Kidney epithelial cell (primary cell): ENCODE measurements around the gene GNG7. TPM values are rescaled to one million over a fixed set of nuclear protein-coding genes. Genes with fewer than 3 reads are reported as not detected.
"Not testable (repeated sequence)": the region's sequence is repeated elsewhere in the genome, so short reads cannot be mapped to it uniquely, and the experiment has no call there.

Experiments
- DNase-seq: peaks from one replicate; pipeline ENCODE4 v3.0.0-alpha.2; 2010; ENCODE audit warnings: low read depth
- H3K27me3 ChIP-seq: 2 replicates; pipeline ENCODE4 v1.6.0; 2011; ENCODE audit warnings: low read length; ENCODE audit not compliant: control insufficient read depth, insufficient read depth
- H3K36me3 ChIP-seq: 2 replicates; pipeline ENCODE4 v1.5.1; 2011; ENCODE audit warnings: low read length; ENCODE audit not compliant: control insufficient read depth, insufficient read depth
- H3K4me3 ChIP-seq: 2 replicates; pipeline ENCODE4 v1.5.1; 2011; ENCODE audit warnings: low read depth, mild to moderate bottlenecking, control low read depth, low read length
- total RNA-seq: library from RNA; depleted of rRNA; stranded (reverse); fragments of >200 nt; gene quantifications from 2 replicates; pipeline ENCODE4 v1.2.3, GENCODE V29; 2015
- TF ChIP-seq, protein P1 (sequence below): IDR thresholded peaks from 2 replicates; pipeline ENCODE4 v1.5.1; 2011; ENCODE audit warnings: mild to moderate bottlenecking, moderate library complexity, low read length, control low read depth, inconsistent platforms; ENCODE audit not compliant: insufficient read depth, poor library complexity, severe bottlenecking

The GNG7 gene
- total RNA-seq, 1 donor from 2014 or later, result 0.33 TPM

DNA sequence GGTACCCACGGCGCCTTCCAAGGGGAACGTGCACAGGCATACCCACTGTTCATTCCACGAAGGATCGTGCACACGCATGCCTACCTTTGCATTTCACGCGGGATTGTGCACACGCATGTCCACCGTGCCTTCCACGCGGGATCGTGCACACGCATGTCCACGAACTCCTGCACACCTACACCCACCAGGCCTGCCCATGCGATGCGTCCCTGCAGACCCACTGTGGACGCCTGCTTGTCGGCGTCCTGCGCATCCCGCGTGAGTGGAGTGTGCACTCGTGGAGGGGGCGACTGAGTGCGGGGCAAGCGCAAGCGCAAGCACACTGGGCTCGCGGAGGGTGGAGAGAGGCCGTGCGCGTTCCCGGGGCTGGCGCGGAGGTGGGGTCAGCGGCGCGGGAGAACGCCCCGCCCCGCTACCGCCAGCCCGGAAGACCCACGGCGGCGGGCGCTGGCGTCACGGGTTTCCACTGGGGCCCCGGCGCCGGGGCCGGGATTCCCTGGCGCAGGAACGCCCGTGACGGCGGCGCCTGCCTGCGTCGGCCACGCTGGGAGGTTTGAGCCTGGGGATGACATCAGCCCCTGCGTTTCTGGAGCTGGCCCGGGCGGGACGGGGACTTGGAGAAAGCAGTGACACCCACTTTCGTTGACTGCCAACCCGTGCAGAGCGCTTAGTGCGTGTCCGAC, 207.9 kb downstream of the GNG7 start:
- peak overlapping the region; percentile 31 for H3K4me3 ChIP-seq
- no peak for DNase-seq
- H3K36me3 ChIP-seq, result no peaks in the 10 kb centered on the region
- H3K27me3 ChIP-seq, result peaks cover 2% of the 10 kb centered on the region
- TF ChIP-seq, protein P1, sequence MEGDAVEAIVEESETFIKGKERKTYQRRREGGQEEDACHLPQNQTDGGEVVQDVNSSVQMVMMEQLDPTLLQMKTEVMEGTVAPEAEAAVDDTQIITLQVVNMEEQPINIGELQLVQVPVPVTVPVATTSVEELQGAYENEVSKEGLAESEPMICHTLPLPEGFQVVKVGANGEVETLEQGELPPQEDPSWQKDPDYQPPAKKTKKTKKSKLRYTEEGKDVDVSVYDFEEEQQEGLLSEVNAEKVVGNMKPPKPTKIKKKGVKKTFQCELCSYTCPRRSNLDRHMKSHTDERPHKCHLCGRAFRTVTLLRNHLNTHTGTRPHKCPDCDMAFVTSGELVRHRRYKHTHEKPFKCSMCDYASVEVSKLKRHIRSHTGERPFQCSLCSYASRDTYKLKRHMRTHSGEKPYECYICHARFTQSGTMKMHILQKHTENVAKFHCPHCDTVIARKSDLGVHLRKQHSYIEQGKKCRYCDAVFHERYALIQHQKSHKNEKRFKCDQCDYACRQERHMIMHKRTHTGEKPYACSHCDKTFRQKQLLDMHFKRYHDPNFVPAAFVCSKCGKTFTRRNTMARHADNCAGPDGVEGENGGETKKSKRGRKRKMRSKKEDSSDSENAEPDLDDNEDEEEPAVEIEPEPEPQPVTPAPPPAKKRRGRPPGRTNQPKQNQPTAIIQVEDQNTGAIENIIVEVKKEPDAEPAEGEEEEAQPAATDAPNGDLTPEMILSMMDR, result no peak

DNA sequence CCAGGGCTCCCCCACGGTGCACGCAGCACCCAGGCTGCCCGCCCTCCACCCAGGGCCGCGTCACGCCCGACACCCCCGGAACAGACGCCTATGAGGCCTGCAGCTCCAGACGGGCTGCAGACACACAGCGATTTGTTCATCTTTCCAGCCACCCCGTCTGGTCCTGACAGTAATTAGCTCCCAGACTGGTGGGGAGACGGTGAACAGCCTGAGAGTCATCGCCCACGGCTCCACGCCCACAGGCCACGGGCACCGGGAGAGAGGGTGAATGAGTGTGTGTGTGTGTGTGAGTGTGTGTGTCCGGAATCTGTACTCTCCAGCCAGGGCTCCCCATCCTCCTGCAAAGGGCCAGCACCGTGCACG, 208.4 kb downstream of the GNG7 start:
- no peaks in the 10 kb centered on the region for H3K36me3 ChIP-seq
- peaks cover 5% of the 10 kb centered on the region for H3K27me3 ChIP-seq
- no peak for DNase-seq
- peak overlapping the region; percentile 31 for H3K4me3 ChIP-seq
- TF ChIP-seq, protein P1, result no peak

DNA sequence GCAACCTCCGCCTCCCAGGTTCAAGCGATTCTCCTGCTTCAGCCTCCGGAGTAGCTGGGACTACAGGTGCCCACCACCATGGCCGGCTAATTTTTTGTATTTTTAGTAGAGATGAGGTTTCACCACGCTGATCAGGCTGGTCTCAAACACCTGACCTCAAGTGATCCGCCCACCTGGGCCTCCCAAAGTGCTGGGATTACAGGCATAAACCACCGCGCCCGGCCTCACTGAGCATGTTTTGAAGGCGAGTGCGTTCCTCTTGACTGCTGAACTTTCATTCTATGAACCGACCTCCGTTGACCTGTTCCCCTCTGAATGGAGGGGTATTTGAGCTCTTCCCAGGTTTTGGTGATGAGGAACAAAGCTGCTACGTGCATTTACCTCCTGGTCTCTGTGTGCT, 209.0 kb downstream of the GNG7 start:
- not testable (repeated sequence) for DNase-seq, H3K4me3 ChIP-seq, H3K36me3 ChIP-seq, H3K27me3 ChIP-seq

DNA sequence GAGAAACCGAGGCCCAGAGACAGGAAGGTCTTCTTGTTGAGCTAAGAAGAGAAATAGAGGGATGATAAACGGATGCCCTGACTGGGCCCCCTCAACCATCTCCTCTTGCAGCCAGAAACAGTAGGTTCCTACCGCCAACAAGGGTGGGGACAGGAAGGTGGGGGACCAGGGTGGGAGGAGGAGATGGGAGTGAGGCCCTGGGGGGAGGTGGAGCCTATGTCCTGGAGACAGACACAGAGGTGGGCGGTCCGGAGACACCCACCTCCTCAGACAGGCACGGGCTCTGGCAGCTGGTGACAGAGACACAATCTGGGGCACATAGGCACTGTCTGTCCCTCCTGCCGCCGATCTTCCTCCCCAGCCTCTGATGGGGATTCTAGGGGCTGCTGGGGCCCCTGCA, 209.6 kb downstream of the GNG7 start:
- TF ChIP-seq, protein P1, result no peak
- DNase-seq, result no peak

DNA sequence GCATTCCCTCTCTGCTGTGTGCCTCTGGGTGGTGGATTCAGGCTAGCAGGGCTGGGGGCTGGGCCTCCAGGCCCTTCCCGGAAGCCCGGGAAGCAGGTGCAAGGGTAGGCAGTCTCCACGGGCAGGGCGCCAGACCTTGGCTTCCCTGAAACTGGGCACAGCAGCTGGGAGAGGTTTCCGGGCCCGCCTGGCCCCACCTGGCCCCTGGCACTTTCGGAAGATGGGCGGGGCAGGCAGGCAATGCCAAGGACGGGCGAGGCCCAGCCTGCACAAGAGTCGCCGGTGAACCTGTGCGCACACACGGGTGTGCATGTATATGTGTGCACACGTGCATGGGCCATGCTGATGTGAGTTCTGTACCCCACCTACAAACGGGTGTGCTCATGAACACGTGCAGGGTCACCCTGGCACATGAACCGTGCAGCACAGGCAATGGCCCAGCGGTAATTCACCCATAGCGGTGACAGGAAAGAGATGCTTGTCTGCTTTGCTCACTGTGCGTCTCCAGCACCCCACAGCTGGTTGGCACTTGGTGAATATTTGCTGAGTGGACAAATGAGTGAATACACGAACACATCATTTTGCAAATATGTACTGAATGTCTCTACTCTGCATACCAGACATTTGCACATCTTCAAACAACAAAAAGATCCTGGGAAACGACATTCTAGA, 211.2 kb downstream of the GNG7 start:
- Histone ChIP-seq H3K36me3 (no peaks in the 10 kb centered on the region), H3K27me3 (peaks cover 5% of the 10 kb centered on the region), H3K4me3 (no peak overlapping the region)
- TF ChIP-seq, protein P1, result no peak
- peak; percentile 83 for DNase-seq

More for the DNA sequence above, 209.6 kb downstream of the GNG7 start:
- no peaks in the 10 kb centered on the region for H3K36me3 ChIP-seq
- peaks cover 5% of the 10 kb centered on the region for H3K27me3 ChIP-seq
- no peak overlapping the region for H3K4me3 ChIP-seq

DNA sequence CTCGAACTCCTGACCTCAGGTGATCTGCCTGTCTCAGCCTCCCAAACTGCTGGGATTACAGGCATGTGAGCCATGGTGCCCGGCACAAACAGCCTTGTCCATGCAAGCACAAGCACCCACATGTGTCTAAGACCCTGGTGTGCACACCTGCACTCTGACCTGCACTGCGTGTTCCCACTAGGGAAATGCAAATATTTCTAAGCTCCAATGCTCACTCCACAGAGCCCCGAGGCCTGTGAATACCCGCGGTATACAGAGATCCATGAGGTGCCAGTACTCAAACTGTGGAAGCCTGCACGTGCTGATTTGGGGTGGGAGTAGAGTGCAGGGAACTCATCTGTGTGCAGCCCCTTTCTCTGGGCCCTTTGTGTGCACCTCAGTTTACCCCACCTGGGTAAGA, 211.8 kb downstream of the GNG7 start:
- DNase-seq, result no peak
- Histone ChIP-seq H3K36me3 (no peaks in the 10 kb centered on the region), H3K27me3 (peaks cover 5% of the 10 kb centered on the region), H3K4me3 (no peak overlapping the region)
- TF ChIP-seq, protein P1, result no peak
